Ishikawa (cell line): ENCODE results near the gene DUSP10.

Source experiments
- CEBPB ChIP-seq: IDR thresholded peaks from 2 replicates; pipeline ENCODE4 v1.6.1; 2012
- CREB1 ChIP-seq: IDR thresholded peaks from 2 replicates; pipeline ENCODE4 v1.6.1; 2012; ENCODE audit warnings: low read depth
- EGR1 ChIP-seq: IDR thresholded peaks from 2 replicates; pipeline ENCODE4 v1.6.1; 2012
- EP300 ChIP-seq: IDR thresholded peaks from 2 replicates; pipeline ENCODE4 v1.6.1; 2012; ENCODE audit warnings: borderline replicate concordance
- FOXM1 ChIP-seq: IDR thresholded peaks from 2 replicates; pipeline ENCODE4 v1.6.1; 2012; ENCODE audit warnings: low read depth, borderline replicate concordance
- MAX ChIP-seq: IDR thresholded peaks from 2 replicates; pipeline ENCODE4 v1.6.1; 2012
- NFIC ChIP-seq: IDR thresholded peaks from 2 replicates; pipeline ENCODE4 v1.6.1; 2012
- RAD21 ChIP-seq: IDR thresholded peaks from 2 replicates; pipeline ENCODE4 v1.6.1; 2012; ENCODE audit warnings: low read depth
- REST ChIP-seq: IDR thresholded peaks from 2 replicates; pipeline ENCODE4 v1.6.1; 2012; ENCODE audit warnings: low read depth, mild to moderate bottlenecking
- TAF1 ChIP-seq: IDR thresholded peaks from 2 replicates; pipeline ENCODE4 v1.6.1; 2012; ENCODE audit warnings: low read depth, mild to moderate bottlenecking
- TCF12 ChIP-seq: IDR thresholded peaks from 2 replicates; pipeline ENCODE4 v1.6.1; 2012; ENCODE audit warnings: low read depth
- TEAD4 ChIP-seq: IDR thresholded peaks from 2 replicates; pipeline ENCODE4 v1.6.1; 2012
- USF1 ChIP-seq: IDR thresholded peaks from 2 replicates; pipeline ENCODE4 v1.6.1; 2012
- YY1 ChIP-seq: IDR thresholded peaks from 2 replicates; pipeline ENCODE4 v1.6.1; 2012; ENCODE audit warnings: low read depth
- ZBTB7A ChIP-seq: IDR thresholded peaks from 2 replicates; pipeline ENCODE4 v1.6.1; 2012; ENCODE audit warnings: low read depth

The DUSP10 gene

GRCh38 chr1:221783437-221783836, 41.5 kb upstream of the DUSP10 start:
- TF ChIP-seq CREB1: no peak
- TF ChIP-seq ZBTB7A: no peak
- no peak for TF ChIP-seq USF1
- TF ChIP-seq REST: no peak
- TF ChIP-seq MAX: no peak
- no peak for TF ChIP-seq EGR1
- TF ChIP-seq TCF12: no peak

GRCh38 chr1:221782970-221783369, 41.1 kb upstream of the DUSP10 start:
- TF ChIP-seq FOXM1: no peak
- TF ChIP-seq REST: no peak

- TF ChIP-seq USF1 (no peak), RAD21 (no peak), TCF12 (no peak), CREB1 (no peak), TEAD4 (no peak)
Observed at GRCh38 chr1:221782477-221782876, 40.6 kb upstream of the DUSP10 start.

GRCh38 chr1:221781102-221781755, 39.3 kb upstream of the DUSP10 start:
- no peak for TF ChIP-seq TEAD4
- no peak for TF ChIP-seq CREB1
- TF ChIP-seq MAX: no peak
- TF ChIP-seq ZBTB7A: no peak
- TF ChIP-seq TAF1: no peak
- TF ChIP-seq FOXM1: no peak
- TF ChIP-seq EGR1: no peak
- no peak for TF ChIP-seq TCF12
- no peak for TF ChIP-seq USF1
- no peak for TF ChIP-seq REST
- TF ChIP-seq NFIC: no peak
- TF ChIP-seq EP300: no peak
- TF ChIP-seq RAD21: no peak
- no peak for TF ChIP-seq YY1
- no peak for TF ChIP-seq CEBPB

- TF ChIP-seq USF1 (no peak), TAF1 (no peak), RAD21 (no peak), NFIC (no peak), REST (no peak), TEAD4 (no peak), ZBTB7A (no peak), EP300 (no peak), EGR1 (no peak), YY1 (no peak), CREB1 (no peak)
Observed at GRCh38 chr1:221780175-221780574, 38.3 kb upstream of the DUSP10 start.
